ENCODE data around the gene KRT37. TPM values are rescaled to one million over a fixed set of nuclear protein-coding genes. Genes with fewer than 3 reads are reported as not detected.

The KRT37 gene
- total RNA-seq, 1 experiment from 2014 or later, result not detected

Other genes with a start within 250 kb of the KRT37 start
- gene KRTAP4-2, start 246.4 kb downstream of the KRT37 start, total RNA-seq (2014; rRNA removed; shearing (Covaris generic)), result not detected in 2 replicates
- gene KRTAP4-1, start 239.7 kb downstream of the KRT37 start, total RNA-seq (2014; rRNA removed; shearing (Covaris generic)), result not detected in 2 replicates
- not detected in 2 replicates for gene KRTAP9-1, start 234.7 kb downstream of the KRT37 start, total RNA-seq (2014; rRNA removed; shearing (Covaris generic))
- gene KRTAP9-2, start 197.9 kb downstream of the KRT37 start, total RNA-seq (2014; rRNA removed; shearing (Covaris generic)), result not detected in 2 replicates
- not detected in 2 replicates for gene KRTAP9-3, start 192.1 kb downstream of the KRT37 start, total RNA-seq (2014; rRNA removed; shearing (Covaris generic))
- not detected in 2 replicates for gene KRTAP9-8, start 186.6 kb downstream of the KRT37 start, total RNA-seq (2014; rRNA removed; shearing (Covaris generic))
- not detected in 2 replicates for gene KRTAP9-4, start 174.9 kb downstream of the KRT37 start, total RNA-seq (2014; rRNA removed; shearing (Covaris generic))
- gene KRTAP9-9, start 169.2 kb downstream of the KRT37 start, total RNA-seq (2014; rRNA removed; shearing (Covaris generic)), result not detected in 2 replicates
- not detected in 2 replicates for gene KRTAP9-6, start 159.2 kb downstream of the KRT37 start, total RNA-seq (2014; rRNA removed; shearing (Covaris generic))
- gene KRTAP9-7, start 148.9 kb downstream of the KRT37 start, total RNA-seq (2014; rRNA removed; shearing (Covaris generic)), result not detected in 2 replicates
- not detected in 2 replicates for gene KRTAP29-1, start 121.7 kb downstream of the KRT37 start, total RNA-seq (2014; rRNA removed; shearing (Covaris generic))
- gene KRTAP16-1, start 115.3 kb downstream of the KRT37 start, total RNA-seq (2014; rRNA removed; shearing (Covaris generic)), result not detected in 2 replicates
- not detected in 2 replicates for gene KRTAP17-1, start 108.9 kb downstream of the KRT37 start, total RNA-seq (2014; rRNA removed; shearing (Covaris generic))
- gene KRT33A, start 73.8 kb downstream of the KRT37 start, total RNA-seq (2014; rRNA removed; shearing (Covaris generic)), result not detected in 2 replicates
- gene KRT33B, start 54.8 kb downstream of the KRT37 start, total RNA-seq (2014; rRNA removed; shearing (Covaris generic)), result not detected in 2 replicates
- gene KRT34, start 42.3 kb downstream of the KRT37 start, total RNA-seq (2014; rRNA removed; shearing (Covaris generic)), result 0.46 and 1.4 TPM in 2 replicates
- not detected in 2 replicates for gene KRT31, start 27.0 kb downstream of the KRT37 start, total RNA-seq (2014; rRNA removed; shearing (Covaris generic))
- not detected in 2 replicates for gene KRT38, start 16.4 kb upstream of the KRT37 start, total RNA-seq (2014; rRNA removed; shearing (Covaris generic))
- gene KRT32, start 42.8 kb upstream of the KRT37 start, total RNA-seq (2014; rRNA removed; shearing (Covaris generic)), result 0.06 TPM in 2 replicates
- not detected in 2 replicates for gene KRT35, start 56.6 kb upstream of the KRT37 start, total RNA-seq (2014; rRNA removed; shearing (Covaris generic))
- gene KRT36, start 65.3 kb upstream of the KRT37 start, total RNA-seq (2014; rRNA removed; shearing (Covaris generic)), result not detected in 2 replicates
- not detected in 2 replicates for gene KRT13, start 81.0 kb upstream of the KRT37 start, total RNA-seq (2014; rRNA removed; shearing (Covaris generic))
- gene KRT15, start 94.3 kb upstream of the KRT37 start, total RNA-seq (2014; rRNA removed; shearing (Covaris generic)), result 0.51 and 3.1 TPM in 2 replicates
- gene KRT19, start 103.7 kb upstream of the KRT37 start, total RNA-seq (2014; rRNA removed; shearing (Covaris generic)), result 0.86 TPM in 1 of 2 replicates, not detected in the other
- gene KRT9, start 147.5 kb upstream of the KRT37 start, total RNA-seq (2014; rRNA removed; shearing (Covaris generic)), result not detected in 2 replicates
- 0.63 and 1.4 TPM in 2 replicates for gene KRT14, start 162.3 kb upstream of the KRT37 start, total RNA-seq (2014; rRNA removed; shearing (Covaris generic))
- 1.0 TPM in 1 of 2 replicates, not detected in the other for gene KRT16, start 188.2 kb upstream of the KRT37 start, total RNA-seq (2014; rRNA removed; shearing (Covaris generic))
- gene KRT17, start 200.0 kb upstream of the KRT37 start, total RNA-seq (2014; rRNA removed; shearing (Covaris generic)), result 276 and 317 TPM in 2 replicates